K562 (cell line): ENCODE results near the gene BHLHE23. TPM values are rescaled to one million over a fixed set of nuclear protein-coding genes. Genes with fewer than 3 reads are reported as not detected.

Experiments
- ATAC-seq: fragments of 200-7000 bp; cut with Tn5 transposase; 3 replicates; pipeline ENCODE4 v1.9.1; 2020; ENCODE audit warnings: moderate library complexity
- BruUV-seq: library from RNA; stranded (reverse); fragments of 400-500 nt; replicated peaks from 2 replicates; lab custom pipeline; 2021; lab: Mats Ljungman, UMichigan
- CTCF ChIA-PET: fragments of 300-600 bp; formaldehyde crosslinking; extraction: SDS; loops from one replicate; lab custom pipeline; 2021; ENCODE audit warnings: low intra/inter-chr PET ratio; lab: Yijun Ruan, JAX
- POLR2A ChIA-PET: fragments of 300-600, 350-650 bp; sonication (Branson Sonifier 250); formaldehyde crosslinking; extraction: SDS; loops from one replicate; lab custom pipeline; 2021; ENCODE audit warnings: antibody characterized with exemption, inconsistent platforms; lab: Yijun Ruan, JAX
- DNase-seq, 4 experiments: peaks; one replicate each; pipeline versions ENCODE4 v3.0.0 to v3.0.0-alpha.2; 2011 to 2018; ENCODE audit warnings: low spot score in 3 of 4, mixed read lengths in 3 of 4; ENCODE audit errors: extremely low read depth in 1 of 4
- FAIRE-seq: peaks from 2 replicates; lab custom pipeline; 2011; peaks lifted over from hg19 to GRCh38; lab: Jason Lieb, UNC
- H2AFZ ChIP-seq: 2 replicates; pipeline ENCODE4 v1.6.0; 2011; ENCODE audit warnings: low read depth, low read length, control low read depth, inconsistent platforms
- H3K27ac ChIP-seq: fragments of 200-600 bp; 3 replicates; pipeline ENCODE4 v1.8.0; 2011; ENCODE audit warnings: low read depth, mild to moderate bottlenecking, control low read depth, inconsistent platforms, low read length, moderate library complexity, mixed read lengths; ENCODE audit errors: extremely low read depth
- H3K27me3 ChIP-seq, 2 experiments: fragments of 300-600 bp in 1 of 2; 2 replicates in 1 of 2; 3 replicates in 1 of 2; pipeline versions ENCODE4 v1.6.0 to v1.8.0; 2011; ENCODE audit warnings: inconsistent platforms in 2 of 2, low read length in 2 of 2, mild to moderate bottlenecking in 1 of 2, mixed read lengths in 1 of 2, moderate library complexity in 1 of 2; ENCODE audit not compliant: control insufficient read depth in 2 of 2, insufficient read depth in 2 of 2
- H3K36me3 ChIP-seq: fragments of 300-600 bp; 3 replicates; pipeline ENCODE4 v1.8.0; 2011; ENCODE audit warnings: mild to moderate bottlenecking, low read length, inconsistent platforms; ENCODE audit not compliant: control insufficient read depth, insufficient read depth
- H3K4me1 ChIP-seq, 2 experiments: fragments of 200-600 bp in 1 of 2; replicated peaks in 1 of 2; 2 replicates in 1 of 2; 3 replicates in 1 of 2; pipeline versions ENCODE4 v1.5.1 to v1.8.0; 2011; ENCODE audit warnings: inconsistent platforms in 2 of 2, low read length in 2 of 2, mild to moderate bottlenecking in 1 of 2, mixed read lengths in 1 of 2, moderate library complexity in 1 of 2; ENCODE audit not compliant: control insufficient read depth in 2 of 2, insufficient read depth in 2 of 2
- H3K4me2 ChIP-seq: 2 replicates; pipeline ENCODE4 v1.6.1; 2011; ENCODE audit warnings: low read length, control low read depth, inconsistent platforms, mixed read lengths; ENCODE audit not compliant: insufficient read depth
- H3K4me3 ChIP-seq: fragments of 200-600 bp; sonication (generic), shearing (Covaris generic); 2 replicates; pipeline ENCODE4 v1.5.1; 2016; ENCODE audit warnings: control low read depth, inconsistent platforms
- H3K79me2 ChIP-seq: fragments of 200-600 bp; 3 replicates; pipeline ENCODE4 v1.8.0; 2011; ENCODE audit warnings: low read length, inconsistent platforms; ENCODE audit not compliant: control insufficient read depth, insufficient read depth
- H3K9ac ChIP-seq, 2 experiments: 2 replicates each; pipeline versions ENCODE4 v1.6.0 to v1.6.1; 2011; ENCODE audit warnings: low read depth in 2 of 2, low read length in 2 of 2, control low read depth in 1 of 2, inconsistent platforms in 1 of 2, mild to moderate bottlenecking in 1 of 2, mixed read lengths in 1 of 2; ENCODE audit not compliant: insufficient read depth in 1 of 2
- H3K9me1 ChIP-seq: one replicate; pipeline ENCODE4 v1.6.0; 2011; ENCODE audit warnings: inconsistent platforms, mild to moderate bottlenecking, low read length, moderate library complexity; ENCODE audit not compliant: control insufficient read depth, insufficient read depth
- H3K9me3 ChIP-seq: replicated peaks from 2 replicates; pipeline ENCODE4 v1.5.1; 2011; ENCODE audit warnings: low read depth, low read length, inconsistent platforms; ENCODE audit not compliant: control insufficient read depth, insufficient read depth
- H4K20me1 ChIP-seq: replicated peaks from 2 replicates; pipeline ENCODE4 v1.6.1; 2011; ENCODE audit warnings: low read length, inconsistent platforms, mixed read lengths; ENCODE audit not compliant: control insufficient read depth, insufficient read depth
- BCL6 ChIP-seq: fragments of 250-450 bp; sonication (Bioruptor Pico); IDR thresholded peaks from 2 replicates; pipeline ENCODE4 v1.4.0; 2020
- BCOR ChIP-seq: fragments of 450-650 bp; IDR thresholded peaks from 2 replicates; pipeline ENCODE4 v1.6.1; 2016
- CEBPB ChIP-seq: fragments of 450-650 bp; IDR thresholded peaks from 2 replicates; pipeline ENCODE4 v1.6.1; 2016; ENCODE audit warnings: missing genetic modification characterization, missing compliant biosample characterization
- DNMT1 ChIP-seq: fragments of 450-650 bp; IDR thresholded peaks from 2 replicates; pipeline ENCODE4 v1.6.1; 2016; ENCODE audit warnings: antibody characterized with exemption, mild to moderate bottlenecking
- MTF1 ChIP-seq: fragments of 250-450 bp; sonication (Bioruptor Pico); IDR thresholded peaks from 2 replicates; pipeline ENCODE4 v1.9.0; 2021; ENCODE audit warnings: moderate library complexity, mild to moderate bottlenecking, inconsistent platforms, borderline replicate concordance
- NR2F6 ChIP-seq: fragments of 450-650 bp; formaldehyde crosslinking; IDR thresholded peaks from 2 replicates; pipeline ENCODE4 v1.4.0; 2020; ENCODE audit warnings: mild to moderate bottlenecking
- SIX5 ChIP-seq, 2 experiments: IDR thresholded peaks; 2 replicates each; pipeline ENCODE4 v1.6.1; 2011; ENCODE audit warnings: low read length in 2 of 2, borderline replicate concordance in 1 of 2, low read depth in 1 of 2, mild to moderate bottlenecking in 1 of 2, moderate library complexity in 1 of 2; ENCODE audit not compliant: insufficient read depth in 1 of 2
- TFAM ChIP-seq: fragments of 250-450 bp; sonication (Bioruptor Pico); conservative IDR thresholded peaks from 2 replicates; pipeline ENCODE4 v1.5.0; 2021; ENCODE audit warnings: mild to moderate bottlenecking, moderate library complexity
- ZNF324 ChIP-seq: fragments of 250-450 bp; sonication (Bioruptor Pico); IDR thresholded peaks from 2 replicates; pipeline ENCODE4 v1.4.0; 2020; ENCODE audit warnings: mild to moderate bottlenecking
- ZNF395 ChIP-seq: fragments of 200-800 bp; sonication (Bioruptor generic); IDR thresholded peaks from 2 replicates; pipeline ENCODE4 v1.6.1; 2017; ENCODE audit warnings: missing genetic modification characterization, missing compliant biosample characterization
- ZNF696 ChIP-seq: fragments of 250-450 bp; sonication (Bioruptor Pico); conservative IDR thresholded peaks from 2 replicates; pipeline ENCODE4 v1.4.0; 2020; ENCODE audit warnings: mild to moderate bottlenecking, moderate library complexity
- WGBS: fragments of 100-300 bp; shearing (Covaris generic); methylation state at CpG from one replicate; pipeline ENCODE4 v1.1.6; 2016; ENCODE audit warnings: low coverage, mixed read lengths; ENCODE audit not compliant: insufficient coverage; ENCODE audit errors: missing lambda C conversion rate; 5-methylcytosine and 5-hydroxymethylcytosine counted together
- in situ Hi-C: fragments of 300-500 bp; cut with MboI; formaldehyde crosslinking; loops from 4 replicates; pipeline ENCODE4 v1.15.0; 2018; ENCODE audit warnings: inconsistent platforms, mixed read lengths
- intact Hi-C: fragments of 100-400 bp; cut with micrococcal nuclease; formaldehyde crosslinking; loops from 2 replicates; pipeline ENCODE4 v1.14.2; 2022
- polyA plus RNA-seq, 8 experiments: library from polyadenylated mRNA; depleted of rRNA in 4 of 8; stranded (reverse) in 5 of 8; unstranded in 3 of 8; fragments of >200 nt; fragmentation: Nextera tagmentation in 2 of 8; fragmentation: Illumina TruSeq in 1 of 8; extraction: Ambion mirVana in 2 of 8; extraction: Trizol in 1 of 8; gene quantifications; 2 replicates each; pipeline versions ENCODE4 v1.2.1 to v1.2.3, GENCODE V29; 2011 to 2014; ENCODE audit warnings: inconsistent platforms in 1 of 8, missing spikeins in 1 of 8
- total RNA-seq, 7 experiments: library from RNA; depleted of rRNA in 6 of 7; stranded (reverse); fragments of >200 nt in 6 of 7; fragmentation: Illumina TruSeq in 2 of 7; extraction: Trizol in 2 of 7; gene quantifications; 2 replicates each; pipeline versions ENCODE4 v1.2.1 to v1.2.3, GENCODE V29; 2011 to 2021; ENCODE audit warnings: low replicate concordance in 1 of 7
- TF ChIP-seq, protein P1 (sequence below): fragments of 450-650 bp; formaldehyde crosslinking; IDR thresholded peaks from 2 replicates; pipeline ENCODE4 v1.4.0; 2020; ENCODE audit warnings: mild to moderate bottlenecking, moderate library complexity

Gene BHLHE23
- total and polyA plus RNA-seq, 9 of the 15 experiments (the other 6 are each of a cell fraction or from before 2014, with no cell fraction given) = not detected

- TF ChIP-seq DNMT1 = no peak
- intact Hi-C loops (no loop called here), in situ Hi-C loops (no loop called here)
- ChIA-PET CTCF (no interaction called here), POLR2A (no interaction called here)
- no peak overlapping the region for H3K27ac ChIP-seq
- BruUV-seq = no TSS peak
- no peaks in the 10 kb centered on the region for H3K36me3 ChIP-seq
- no peaks in the 10 kb centered on the region for H3K79me2 ChIP-seq
- no peak overlapping the region for H3K4me2 ChIP-seq
- H3K9me3 ChIP-seq = no peaks in the 10 kb centered on the region
- no peak overlapping the region for H3K4me3 ChIP-seq
- FAIRE-seq = no peak
- no peak for DNase-seq
- 6% methylated on average over 12 of the region's 13 CpGs for WGBS
- no peaks in the 10 kb centered on the region for H3K9me1 ChIP-seq
- peaks cover 71 to 87% of the 10 kb centered on the region in 2 experiments for H3K27me3 ChIP-seq
- no peak overlapping the region for H3K9ac ChIP-seq
- H4K20me1 ChIP-seq = peaks cover 9% of the 10 kb centered on the region; the same call in 1 of the 2 replicates
- ATAC-seq = no peak
- peaks cover 0 to 24% of the 10 kb centered on the region in 2 experiments; a peak in 2 of 5 replicates for H3K4me1 ChIP-seq
- H2AFZ ChIP-seq = no peak overlapping the region
Measured at GRCh38 chr20:63026582-63027165, 19.9 kb upstream of the BHLHE23 start.

GRCh38 chr20:63025534-63026331 is 19.0 kb upstream of the BHLHE23 start:
- DNase-seq (no peak), FAIRE-seq (no peak), ATAC-seq (no peak)
- H3K4me3 ChIP-seq = no peak overlapping the region
- no peak overlapping the region for H3K27ac ChIP-seq
- ChIA-PET CTCF (no interaction called here), POLR2A (interaction anchor here (0.7 kb wide), 1 partner anchor 16 kb away, joined by 3 read pairs; no protein-coding TSS in a partner anchor)
- H3K4me1 ChIP-seq = peaks cover 0 to 26% of the 10 kb centered on the region in 2 experiments; a peak in 2 of 5 replicates
- H3K4me2 ChIP-seq = no peak overlapping the region
- H3K27me3 ChIP-seq = peaks cover 75 to 89% of the 10 kb centered on the region in 2 experiments
- peaks cover 9% of the 10 kb centered on the region; the same call in 1 of the 2 replicates for H4K20me1 ChIP-seq
- no peaks in the 10 kb centered on the region for H3K9me1 ChIP-seq
- no TSS peak for BruUV-seq
- 5% methylated on average over 33 of the region's 45 CpGs for WGBS
- H3K36me3 ChIP-seq = no peaks in the 10 kb centered on the region
- H2AFZ ChIP-seq = no peak overlapping the region
- in situ Hi-C loops = no loop called here
- intact Hi-C loops = no loop called here
- H3K9me3 ChIP-seq = no peaks in the 10 kb centered on the region
- no peak overlapping the region for H3K9ac ChIP-seq
- H3K79me2 ChIP-seq = no peaks in the 10 kb centered on the region
- TF ChIP-seq BCOR = no peak
- TF ChIP-seq, protein P1, sequence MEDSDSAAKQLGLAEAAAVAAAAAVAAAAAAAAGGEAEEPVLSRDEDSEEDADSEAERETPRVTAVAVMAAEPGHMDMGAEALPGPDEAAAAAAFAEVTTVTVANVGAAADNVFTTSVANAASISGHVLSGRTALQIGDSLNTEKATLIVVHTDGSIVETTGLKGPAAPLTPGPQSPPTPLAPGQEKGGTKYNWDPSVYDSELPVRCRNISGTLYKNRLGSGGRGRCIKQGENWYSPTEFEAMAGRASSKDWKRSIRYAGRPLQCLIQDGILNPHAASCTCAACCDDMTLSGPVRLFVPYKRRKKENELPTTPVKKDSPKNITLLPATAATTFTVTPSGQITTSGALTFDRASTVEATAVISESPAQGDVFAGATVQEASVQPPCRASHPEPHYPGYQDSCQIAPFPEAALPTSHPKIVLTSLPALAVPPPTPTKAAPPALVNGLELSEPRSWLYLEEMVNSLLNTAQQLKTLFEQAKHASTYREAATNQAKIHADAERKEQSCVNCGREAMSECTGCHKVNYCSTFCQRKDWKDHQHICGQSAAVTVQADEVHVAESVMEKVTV (CRISPR knock-in tag) = no peak
- TF ChIP-seq ZNF395 (CRISPR knock-in tag) = no peak
- TF ChIP-seq SIX5 (IDR thresholded peaks at IDR 0.05; ENCODE audit: borderline replicate concordance in 1 of 2, insufficient read depth in 1 of 2, low read depth in 1 of 2, low read length in 2 of 2) = no peak
- TF ChIP-seq BCL6 = no peak
- TF ChIP-seq NR2F6 (CRISPR knock-in tag) = no peak
- TF ChIP-seq TFAM (CRISPR knock-in tag) = no peak
- TF ChIP-seq CEBPB (tag) = no peak
- no peak for TF ChIP-seq ZNF324
- no peak for TF ChIP-seq MTF1
- TF ChIP-seq ZNF696 = no peak
- TF ChIP-seq, all 486 proteins: peak for 0
